GM23248 (cell line): ENCODE measurements around the gene ACTL8. TPM values are rescaled to one million over a fixed set of nuclear protein-coding genes. Genes with fewer than 3 reads are reported as not detected.

Experiments used
- DNase-seq: peaks from one replicate; pipeline ENCODE4 v3.0.0-alpha.2; 2015
- H2AFZ ChIP-seq: fragments of 200-600 bp; sonication (generic); 2 replicates; pipeline ENCODE4 v1.6.1; 2016; ENCODE audit warnings: antibody characterized with exemption
- H3F3A ChIP-seq: fragments of 200-600 bp; sonication (generic); 2 replicates; pipeline ENCODE4 v1.6.1; 2016; ENCODE audit warnings: mild to moderate bottlenecking, antibody characterized with exemption, mixed run types; ENCODE audit not compliant: insufficient read depth
- H3K27ac ChIP-seq: fragments of 200-600 bp; sonication (generic); 2 replicates; pipeline ENCODE4 v1.5.1; 2016; ENCODE audit warnings: mild to moderate bottlenecking
- H3K27me3 ChIP-seq: fragments of 200-600 bp; sonication (generic); replicated peaks from 2 replicates; pipeline ENCODE4 v1.6.1; 2016; ENCODE audit warnings: mild to moderate bottlenecking; ENCODE audit not compliant: insufficient read depth
- H3K36me3 ChIP-seq: fragments of 200-600 bp; sonication (generic); 2 replicates; pipeline ENCODE4 v1.6.1; 2016; ENCODE audit warnings: low read depth, mild to moderate bottlenecking
- H3K4me1 ChIP-seq: fragments of 200-600 bp; sonication (generic); 2 replicates; pipeline ENCODE4 v1.6.1; 2016; ENCODE audit warnings: mild to moderate bottlenecking; ENCODE audit not compliant: insufficient read depth
- H3K4me2 ChIP-seq: fragments of 200-600 bp; sonication (generic); one replicate; pipeline ENCODE4 v1.6.1; 2016; ENCODE audit warnings: mild to moderate bottlenecking; ENCODE audit not compliant: unreplicated experiment
- H3K4me3 ChIP-seq: fragments of 200-600 bp; sonication (generic); 2 replicates; pipeline ENCODE4 v1.5.1; 2016; ENCODE audit warnings: mild to moderate bottlenecking
- H3K79me2 ChIP-seq: fragments of 200-600 bp; sonication (generic); 2 replicates; pipeline ENCODE4 v1.6.1; 2016; ENCODE audit warnings: mild to moderate bottlenecking; ENCODE audit not compliant: insufficient read depth
- H3K9ac ChIP-seq: fragments of 200-600 bp; sonication (generic); 2 replicates; pipeline ENCODE4 v1.6.1; 2016; ENCODE audit warnings: mild to moderate bottlenecking
- H3K9me2 ChIP-seq: fragments of 200-600 bp; sonication (generic); 2 replicates; pipeline ENCODE4 v1.6.1; 2016; ENCODE audit warnings: mixed run types, mild to moderate bottlenecking, moderate library complexity; ENCODE audit not compliant: insufficient read depth
- H3K9me3 ChIP-seq: fragments of 200-600 bp; sonication (generic); one replicate; pipeline ENCODE4 v1.6.1; 2017; ENCODE audit warnings: low read depth
- H4K20me1 ChIP-seq: fragments of 200-600 bp; sonication (generic); 2 replicates; pipeline ENCODE4 v1.6.0; 2016; ENCODE audit not compliant: insufficient read depth
- EZH2 ChIP-seq: fragments of 200-600 bp; sonication (generic); IDR thresholded peaks from 2 replicates; pipeline ENCODE4 v1.6.1; 2018; ENCODE audit warnings: antibody characterized with exemption, mild to moderate bottlenecking; ENCODE audit not compliant: insufficient read depth, poor library complexity, severe bottlenecking
- EZH2phosphoT487 ChIP-seq: fragments of 200-600 bp; sonication (generic); IDR thresholded peaks from 2 replicates; pipeline ENCODE4 v1.6.1; 2018; ENCODE audit warnings: antibody characterized with exemption, moderate library complexity, mild to moderate bottlenecking, low read depth; ENCODE audit not compliant: insufficient read depth
- WGBS, 2 experiments: methylation state at CpG; one replicate each; pipeline ENCODE4 v1.1.6; 2015 to 2017; ENCODE audit warnings: low lambda C conversion rate in 2 of 2, low coverage in 1 of 2; ENCODE audit errors: missing lambda C conversion rate in 2 of 2; 5-methylcytosine and 5-hydroxymethylcytosine counted together
- in situ Hi-C: fragments of 300-500 bp; cut with MboI; formaldehyde crosslinking; loops from 2 replicates; pipeline ENCODE4 v1.15.0; 2020
- polyA plus RNA-seq: library from polyadenylated mRNA; unstranded; fragments of >200 nt; fragmentation: Nextera tagmentation; extraction: Ambion mirVana; gene quantifications from 2 replicates; pipeline ENCODE4 v1.2.1, GENCODE V29; 2016
- total RNA-seq: library from RNA; depleted of rRNA; stranded (reverse); fragments of >200 nt; shearing (Covaris generic); gene quantifications from 2 replicates; pipeline ENCODE4 v1.2.3, GENCODE V29; 2014

ACTL8 gene
- total and polyA plus RNA-seq, 2 experiments from 2014 or later: 0.11 TPM; not detected in 1

DNA sequence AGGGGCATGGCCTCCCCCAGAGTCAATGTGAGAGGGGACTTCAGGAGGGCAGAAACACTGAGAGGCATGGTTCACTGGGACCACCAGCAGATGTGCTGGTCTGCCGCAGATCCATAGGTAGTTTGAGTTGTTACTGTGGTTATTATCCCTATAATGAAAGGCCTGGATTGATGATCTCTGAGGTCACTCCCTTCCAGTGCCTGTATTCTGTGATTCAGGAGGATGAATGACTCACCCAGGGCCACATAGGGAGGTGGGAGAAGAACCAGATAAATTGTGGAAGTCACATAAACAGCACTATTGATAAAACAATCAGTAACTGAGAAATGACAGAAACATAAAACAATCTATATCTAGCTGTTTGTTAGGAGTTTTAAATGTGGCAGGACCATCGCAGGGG is 22.7 kb upstream of the ACTL8 start:
- in situ Hi-C loops: no loop called here
- Histone ChIP-seq H3K36me3 (no peaks in the 10 kb centered on the region), H3K9me2 (no peaks in the 10 kb centered on the region), H4K20me1 (no peaks in the 10 kb centered on the region), H2AFZ (no peak overlapping the region), H3F3A (0 out of 2 replicates have a peak, but pooled peaks cover 4% of the 10 kb centered on the region), H3K79me2 (no peaks in the 10 kb centered on the region), H3K27ac (no peak overlapping the region), H3K4me1 (peaks cover 6% of the 10 kb centered on the region; the same call in 1 of the 2 replicates), H3K9me3 (no peaks in the 10 kb centered on the region), H3K9ac (no peak overlapping the region), H3K4me3 (no peak overlapping the region), H3K4me2 (peak overlapping the region; percentile 7), H3K27me3 (no peaks in the 10 kb centered on the region)
- peak; percentile 87 for DNase-seq
- 60 to 68% methylated on average over 2 of the region's 2 CpGs for WGBS, 2 experiments
- no peak for TF ChIP-seq EZH2
- no peak for TF ChIP-seq EZH2phosphoT487

- 0 out of 2 replicates have a peak, but pooled peaks cover 4% of the 10 kb centered on the region for H3F3A ChIP-seq
- TF ChIP-seq EZH2 (no peak), EZH2phosphoT487 (no peak)
- DNase-seq: no peak
- no peaks in the 10 kb centered on the region for H3K79me2 ChIP-seq
- H3K4me2 ChIP-seq: no peak overlapping the region
- H3K4me1 ChIP-seq: peaks cover 6% of the 10 kb centered on the region; the same call in 1 of the 2 replicates
- no peak overlapping the region for H3K4me3 ChIP-seq
- 71 to 75% methylated on average over 21 of the region's 21 CpGs for WGBS, 2 experiments
- no peak overlapping the region for H2AFZ ChIP-seq
- H3K27me3 ChIP-seq: no peaks in the 10 kb centered on the region
- H3K9me2 ChIP-seq: no peaks in the 10 kb centered on the region
- in situ Hi-C loops: no loop called here
- H3K9ac ChIP-seq: no peak overlapping the region
- no peaks in the 10 kb centered on the region for H3K36me3 ChIP-seq
- no peaks in the 10 kb centered on the region for H3K9me3 ChIP-seq
- H4K20me1 ChIP-seq: no peaks in the 10 kb centered on the region
- no peak overlapping the region for H3K27ac ChIP-seq
Observed at GRCh38 chr1:17733661-17734060, 21.5 kb upstream of the ACTL8 start.

DNA sequence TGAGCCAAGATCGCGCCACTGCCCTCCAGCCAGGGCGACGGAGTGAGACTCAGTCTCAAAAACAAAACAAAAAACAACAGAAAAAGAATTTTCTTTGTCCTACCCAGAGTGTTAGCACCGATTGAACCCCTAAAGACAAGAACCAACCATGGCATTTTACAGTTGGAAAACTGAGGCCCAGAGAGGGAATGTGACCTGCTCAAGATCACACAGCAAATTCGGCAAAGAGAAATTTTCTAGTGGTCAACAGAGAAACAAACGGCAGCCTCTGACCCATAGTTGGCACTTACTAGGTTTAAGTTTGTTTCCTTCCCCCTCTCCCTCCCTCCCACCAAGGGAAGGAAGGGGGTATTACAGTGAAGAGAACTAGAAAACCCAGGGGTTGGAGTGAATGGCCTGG is 20.5 kb upstream of the ACTL8 start:
- H3K79me2 ChIP-seq: no peaks in the 10 kb centered on the region
- no peak for DNase-seq
- H3K9ac ChIP-seq: no peak overlapping the region
- no peak overlapping the region for H3K4me2 ChIP-seq
- H2AFZ ChIP-seq: no peak overlapping the region
- H3K9me3 ChIP-seq: no peaks in the 10 kb centered on the region
- TF ChIP-seq EZH2: no peak
- TF ChIP-seq EZH2phosphoT487: no peak
- H3K27me3 ChIP-seq: no peaks in the 10 kb centered on the region
- H4K20me1 ChIP-seq: no peaks in the 10 kb centered on the region
- peaks cover 6% of the 10 kb centered on the region; the same call in 1 of the 2 replicates for H3K4me1 ChIP-seq
- 91 to 92% methylated on average over 7 of the region's 7 CpGs for WGBS, 2 experiments
- in situ Hi-C loops: no loop called here
- no peaks in the 10 kb centered on the region for H3K9me2 ChIP-seq
- H3F3A ChIP-seq: 0 out of 2 replicates have a peak, but pooled peaks cover 4% of the 10 kb centered on the region
- H3K36me3 ChIP-seq: no peaks in the 10 kb centered on the region
- H3K4me3 ChIP-seq: no peak overlapping the region
- H3K27ac ChIP-seq: no peak overlapping the region

DNA sequence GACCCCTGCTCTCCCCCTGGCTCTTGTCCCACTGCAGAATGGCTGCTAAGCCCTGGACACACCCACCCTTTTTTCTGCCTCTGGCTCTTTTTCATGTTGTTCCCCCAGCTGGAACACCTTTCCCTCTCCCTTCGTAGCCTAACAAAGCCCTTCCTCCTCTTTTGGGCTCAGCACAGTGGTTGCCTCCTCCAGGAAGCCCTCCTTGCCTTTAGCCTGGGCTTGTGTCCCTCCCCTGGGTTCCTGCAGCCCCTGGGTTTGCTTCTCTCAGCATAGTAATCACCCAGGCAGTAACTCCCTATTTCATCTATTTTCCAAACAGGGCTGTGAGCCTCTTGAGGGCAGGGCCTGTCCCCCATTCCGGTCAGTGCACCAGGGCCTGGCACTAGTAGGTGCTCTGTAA is 19.8 kb upstream of the ACTL8 start:
- Histone ChIP-seq H4K20me1 (no peaks in the 10 kb centered on the region), H3K9me2 (no peaks in the 10 kb centered on the region), H3K9ac (no peak overlapping the region), H3K4me3 (no peak overlapping the region), H3K27me3 (no peaks in the 10 kb centered on the region), H3K27ac (no peak overlapping the region), H3K79me2 (no peaks in the 10 kb centered on the region), H3F3A (0 out of 2 replicates have a peak, but pooled peaks cover 4% of the 10 kb centered on the region), H3K4me2 (no peak overlapping the region), H3K4me1 (peaks cover 6% of the 10 kb centered on the region; the same call in 1 of the 2 replicates), H3K36me3 (no peaks in the 10 kb centered on the region), H2AFZ (no peak overlapping the region), H3K9me3 (no peaks in the 10 kb centered on the region)
- in situ Hi-C loops: no loop called here
- DNase-seq: no peak
- 95 to 96% methylated on average over 2 of the region's 2 CpGs for WGBS, 2 experiments
- no peak for TF ChIP-seq EZH2
- TF ChIP-seq EZH2phosphoT487: no peak

- no peaks in the 10 kb centered on the region for H3K79me2 ChIP-seq
- H3K4me3 ChIP-seq: no peak overlapping the region
- peaks cover 6% of the 10 kb centered on the region; the same call in 1 of the 2 replicates for H3K4me1 ChIP-seq
- H2AFZ ChIP-seq: no peak overlapping the region
- no peak overlapping the region for H3K27ac ChIP-seq
- H3K27me3 ChIP-seq: no peaks in the 10 kb centered on the region
- H3K4me2 ChIP-seq: no peak overlapping the region
- H3K9me3 ChIP-seq: no peaks in the 10 kb centered on the region
- in situ Hi-C loops: no loop called here
- H3F3A ChIP-seq: 0 out of 2 replicates have a peak, but pooled peaks cover 4% of the 10 kb centered on the region
- no peaks in the 10 kb centered on the region for H3K36me3 ChIP-seq
- no peaks in the 10 kb centered on the region for H4K20me1 ChIP-seq
- no peak overlapping the region for H3K9ac ChIP-seq
- no peak for TF ChIP-seq EZH2phosphoT487
- TF ChIP-seq EZH2: no peak
- WGBS, 2 experiments: 40 to 47% methylated on average over 7 of the region's 7 CpGs
- H3K9me2 ChIP-seq: no peaks in the 10 kb centered on the region
- no peak for DNase-seq
Observed at GRCh38 chr1:17735793-17736192, 19.3 kb upstream of the ACTL8 start.
